Forelimb muscle (tissue), 1 donor: ENCODE data around the gene ALG14. TPM values are rescaled to one million over a fixed set of nuclear protein-coding genes. Genes with fewer than 3 reads are reported as not detected.
"Not testable (repeated sequence)": the region's sequence is repeated elsewhere in the genome, so short reads cannot be mapped to it uniquely, and the experiment has no call there.

Experiments used
- DNase-seq: peaks from one replicate; pipeline ENCODE4 v3.0.0-alpha.2; 2013; ENCODE audit warnings: low read depth
- polyA plus RNA-seq: library from polyadenylated mRNA; unstranded; fragments of 120-200 nt; gene quantifications from one replicate; pipeline ENCODE4 v1.2.1, GENCODE V29; 2013; ENCODE audit not compliant: insufficient read length

ALG14 gene
- polyA plus RNA-seq, 1 donor, result 5.4 TPM

DNA sequence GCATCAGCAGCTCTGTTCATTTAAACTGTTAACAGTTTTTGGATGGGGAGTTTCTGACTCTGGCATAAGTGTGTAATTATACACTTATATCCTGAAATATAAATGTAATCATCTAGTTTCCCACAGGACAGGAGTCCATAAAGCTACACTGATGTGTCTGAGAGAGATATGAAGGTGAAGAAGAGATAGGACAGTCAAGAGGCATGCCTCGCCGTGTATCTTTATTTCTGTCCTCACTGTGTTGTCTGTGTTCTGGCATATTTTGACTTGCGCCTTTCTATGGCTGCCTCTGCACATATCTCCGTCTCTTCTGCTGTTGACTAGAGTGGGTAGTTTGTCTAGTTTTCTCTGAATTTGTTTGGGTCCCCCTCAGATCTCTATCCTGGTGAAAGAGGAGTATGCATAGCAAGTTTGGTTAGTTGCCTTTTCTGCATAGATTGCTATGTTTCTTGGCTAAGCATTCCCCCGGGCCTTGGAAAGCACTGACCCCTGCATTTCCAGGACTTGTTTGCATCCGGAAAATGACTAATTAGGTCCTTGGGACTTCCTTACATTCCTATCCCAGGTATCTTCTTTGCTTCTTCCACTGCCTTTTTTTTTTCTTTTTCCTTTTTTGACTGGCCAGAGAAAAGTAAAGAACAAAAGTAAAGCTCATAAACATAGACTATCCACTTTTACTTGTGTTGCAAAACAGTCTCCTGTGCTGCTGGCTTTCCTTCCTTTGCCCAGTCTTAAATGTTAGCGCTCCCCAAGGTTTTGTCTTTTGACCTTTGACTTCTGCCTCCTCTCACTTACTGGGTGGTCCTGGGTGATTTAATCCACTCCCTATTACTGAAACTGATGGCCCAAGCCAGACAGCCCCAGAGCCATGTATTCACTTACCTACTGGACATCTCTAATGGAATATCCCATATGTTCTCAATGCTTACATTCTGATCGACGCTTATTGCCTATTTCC lies 118.2 kb downstream of the ALG14 start:
- no peak for DNase-seq

GRCh38 chr1:94953746-94954145 lies 119.0 kb downstream of the ALG14 start:
- no peak for DNase-seq

- no peak for DNase-seq
These were observed 119.6 kb downstream of the ALG14 start for GRCh38 chr1:94953107-94953506.

DNA sequence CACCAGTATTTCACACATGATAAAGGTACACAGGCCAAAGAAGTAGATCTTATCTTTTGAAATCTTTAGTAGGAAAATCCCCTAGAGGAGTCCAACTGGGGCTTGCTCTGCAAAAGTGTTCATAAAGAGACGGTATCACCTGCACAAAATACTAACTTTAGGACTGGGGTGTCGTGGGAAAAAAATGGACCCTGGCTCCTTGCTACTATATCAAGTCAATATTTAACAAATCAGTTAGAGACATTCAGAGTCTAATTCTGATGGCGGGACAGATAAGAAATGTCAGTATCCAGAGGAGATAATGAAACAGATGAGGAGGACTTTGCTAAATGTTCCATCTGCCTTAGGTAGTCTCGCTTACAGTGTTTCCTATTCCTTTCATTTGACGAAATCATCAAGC lies 120.2 kb downstream of the ALG14 start:
- DNase-seq, result no peak

GRCh38 chr1:94951509-94952208 lies 121.1 kb downstream of the ALG14 start:
- DNase-seq, result no peak

GRCh38 chr1:94951046-94951445 lies 121.7 kb downstream of the ALG14 start:
- DNase-seq, result no peak

- no peak for DNase-seq
These were observed 122.8 kb downstream of the ALG14 start for GRCh38 chr1:94949681-94950661.

DNA sequence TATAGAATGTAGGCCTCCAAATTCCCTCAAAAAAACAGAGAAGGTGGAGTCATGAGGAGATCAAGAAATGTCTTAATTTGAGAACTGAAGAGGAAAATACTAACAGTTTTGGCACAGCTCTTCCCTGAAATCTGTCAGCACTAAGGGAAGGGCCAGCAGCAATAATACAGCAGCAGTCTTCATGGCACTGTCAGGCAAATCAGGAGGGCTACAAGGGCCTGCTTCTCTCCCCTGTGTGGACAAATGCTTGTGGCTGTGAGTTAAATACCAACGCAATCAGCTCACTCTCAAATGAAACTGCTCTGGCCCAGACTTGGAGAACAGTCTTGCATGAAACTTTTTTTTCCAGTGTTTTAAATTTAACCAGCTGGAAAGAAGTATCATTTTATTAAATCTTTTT lies 125.3 kb downstream of the ALG14 start:
- no peak for DNase-seq

- no peak for DNase-seq
These were observed 125.9 kb downstream of the ALG14 start for GRCh38 chr1:94946886-94947285.

GRCh38 chr1:94942171-94943128 lies 130.3 kb downstream of the ALG14 start:
- no peak for DNase-seq

- not testable (repeated sequence) for DNase-seq
These were observed 131.3 kb downstream of the ALG14 start for GRCh38 chr1:94941480-94941879.

DNA sequence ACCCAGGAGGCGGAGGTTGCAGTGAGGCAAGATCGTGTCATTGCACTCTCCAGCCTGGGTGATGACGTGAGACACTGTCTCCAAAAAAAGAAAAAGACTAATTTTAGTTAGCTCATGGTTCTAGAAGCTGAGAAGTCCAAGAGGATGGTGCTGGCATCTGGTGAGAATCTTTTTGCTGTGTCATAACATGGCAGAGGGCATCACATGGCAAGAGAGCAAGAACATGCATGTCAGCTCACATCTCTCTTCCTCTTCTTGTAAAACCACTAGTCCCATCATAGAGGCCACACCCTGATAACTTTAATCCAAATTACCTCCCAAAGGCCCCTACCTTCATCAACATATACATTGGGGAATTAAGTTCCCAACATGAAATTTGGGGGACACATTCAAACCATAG lies 132.0 kb downstream of the ALG14 start:
- DNase-seq, result no peak

GRCh38 chr1:94937820-94938219 lies 134.9 kb downstream of the ALG14 start:
- no peak for DNase-seq

DNA sequence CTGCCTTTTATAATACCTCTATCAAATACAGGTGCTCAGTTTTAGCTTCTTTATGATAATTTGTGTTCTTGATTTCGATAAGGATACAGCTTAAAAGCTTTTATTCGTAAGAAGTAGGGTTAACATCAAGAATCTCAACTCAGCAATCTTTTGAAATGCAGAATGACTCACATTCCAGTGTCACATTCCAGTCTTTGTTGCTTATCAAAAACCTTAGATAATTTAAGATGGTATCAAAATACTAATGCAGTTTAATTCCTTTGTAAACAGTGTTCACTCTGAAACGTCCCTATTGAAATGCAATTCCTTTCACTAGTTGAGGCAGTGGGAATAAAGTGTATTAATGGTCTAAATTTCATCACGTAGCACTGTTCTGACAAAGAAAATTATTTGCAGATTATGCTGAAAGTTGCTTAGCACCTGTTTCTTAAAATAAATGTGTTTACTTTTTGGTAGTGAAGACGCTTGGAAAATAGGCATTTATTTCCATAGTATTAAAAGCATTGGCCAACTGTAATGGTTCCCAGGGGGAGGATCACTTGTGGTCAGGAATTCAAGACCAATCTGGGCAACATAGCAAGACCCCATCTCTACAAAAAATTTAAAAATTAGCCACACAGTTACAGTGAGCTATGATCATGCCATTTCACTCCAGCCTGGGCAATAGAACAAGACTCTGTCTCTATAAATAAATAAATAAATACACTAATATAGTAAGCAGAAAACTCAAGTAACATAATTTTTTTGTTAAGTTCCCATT lies 135.7 kb downstream of the ALG14 start:
- DNase-seq, result no peak

- no peak for DNase-seq
These were observed 137.3 kb downstream of the ALG14 start for GRCh38 chr1:94935476-94935875.

- no peak for DNase-seq
These were observed 137.7 kb downstream of the ALG14 start for GRCh38 chr1:94935034-94935433.

DNA sequence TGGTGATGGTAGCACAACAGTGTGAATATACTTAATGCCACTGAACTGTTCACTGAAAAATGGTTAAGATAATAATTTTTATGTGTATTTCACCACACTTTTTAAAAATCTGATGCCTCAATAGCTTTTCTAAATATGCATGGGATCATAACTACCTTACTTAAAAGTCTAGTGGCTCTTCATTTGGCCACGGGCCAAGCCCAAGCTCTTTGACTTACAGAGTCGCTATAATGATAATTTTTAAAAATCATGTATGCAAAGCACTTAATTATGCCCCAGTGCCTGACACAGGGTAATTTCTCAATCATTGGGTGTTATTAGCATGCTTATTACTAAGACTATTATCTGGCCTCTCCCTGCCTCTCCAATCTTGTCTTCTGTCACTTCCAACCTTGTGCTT lies 138.2 kb downstream of the ALG14 start:
- no peak for DNase-seq

GRCh38 chr1:94931254-94931841 lies 141.4 kb downstream of the ALG14 start:
- DNase-seq, result no peak
